ENCODE measurements around the gene SRCIN1. TPM values are rescaled to one million over a fixed set of nuclear protein-coding genes. Genes with fewer than 3 reads are reported as not detected.
"Not testable (repeated sequence)": the region's sequence is repeated elsewhere in the genome, so short reads cannot be mapped to it uniquely, and the experiment has no call there.

SRCIN1 gene
- total and polyA plus RNA-seq, 7 donors, result 0.04 to 0.39 (median 0.16) TPM; not detected in 1

DNA sequence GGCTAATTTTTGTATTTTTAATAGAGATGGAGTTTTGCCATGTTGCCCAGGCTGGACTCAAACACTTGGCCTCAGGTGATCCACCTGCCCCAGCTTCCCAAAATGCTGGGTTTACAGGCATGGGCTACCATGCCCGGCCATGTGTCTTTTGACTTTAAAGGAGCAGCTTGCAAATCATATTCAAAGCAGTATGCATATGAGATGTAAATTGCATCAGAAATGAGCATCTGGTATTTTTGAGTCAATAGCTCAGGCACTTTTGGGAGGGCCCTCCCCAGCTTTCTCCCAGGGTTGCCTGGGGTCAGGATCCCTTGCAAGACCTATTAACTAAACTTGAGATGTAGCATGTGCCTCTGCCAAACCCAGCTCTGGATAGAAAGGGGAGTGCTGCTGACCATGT, 47.5 kb upstream of the SRCIN1 start:
- 87 to 100% (median 98%) methylated on average over 1 of the region's 1 CpG for WGBS, 3 donors
- ATAC-seq, result no peak
- Histone ChIP-seq H3K27me3 (ENCODE audit: insufficient read depth in 3 of 3, low read length in 2 of 3) (peaks cover 0 to 28% (median 7%) of the 10 kb centered on the region in 3 donors), H3K27ac (no peak overlapping the region), H3K4me3 (no peak overlapping the region), H3K9me3 (no peaks in the 10 kb centered on the region), H3K4me1 (no peaks in the 10 kb centered on the region), H3K36me3 (ENCODE audit: insufficient read depth in 1 of 2, low read depth in 1 of 2) (no peaks in the 10 kb centered on the region)
- no peak for DNase-seq
- TF ChIP-seq CTCF (IDR thresholded peaks at IDR 0.05), result no peak
- intact Hi-C loops (cut with DNase I), result no loop called here

DNA sequence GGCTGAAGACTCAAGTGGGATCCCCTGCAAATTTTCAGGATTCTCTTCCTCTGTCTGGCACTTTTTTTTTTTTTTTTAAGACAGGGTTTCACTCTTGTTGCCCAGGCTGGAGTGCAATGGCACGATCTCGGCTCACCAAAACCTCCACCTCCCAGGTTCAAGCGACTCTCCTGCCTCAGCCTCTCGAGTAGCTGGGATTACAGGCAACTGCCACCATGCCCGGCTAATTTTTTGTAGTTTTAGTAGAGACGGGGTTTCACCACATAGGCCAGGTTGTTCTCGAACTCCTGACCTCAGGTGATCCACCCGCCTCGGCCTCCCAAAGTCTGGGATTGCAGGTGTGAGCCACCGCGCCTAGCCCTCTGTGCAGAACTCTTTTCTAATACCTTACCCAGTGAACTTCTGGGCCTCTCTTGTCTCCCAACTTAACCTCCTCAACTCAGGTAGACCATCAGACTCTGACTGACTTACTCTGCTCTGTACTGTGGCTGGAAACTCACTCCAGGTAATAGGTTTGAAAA, 45.0 kb upstream of the SRCIN1 start:
- WGBS, 3 donors, result 81 to 93% (median 89%) methylated on average over 11 of the region's 11 CpGs
- not testable (repeated sequence) for ATAC-seq

DNA sequence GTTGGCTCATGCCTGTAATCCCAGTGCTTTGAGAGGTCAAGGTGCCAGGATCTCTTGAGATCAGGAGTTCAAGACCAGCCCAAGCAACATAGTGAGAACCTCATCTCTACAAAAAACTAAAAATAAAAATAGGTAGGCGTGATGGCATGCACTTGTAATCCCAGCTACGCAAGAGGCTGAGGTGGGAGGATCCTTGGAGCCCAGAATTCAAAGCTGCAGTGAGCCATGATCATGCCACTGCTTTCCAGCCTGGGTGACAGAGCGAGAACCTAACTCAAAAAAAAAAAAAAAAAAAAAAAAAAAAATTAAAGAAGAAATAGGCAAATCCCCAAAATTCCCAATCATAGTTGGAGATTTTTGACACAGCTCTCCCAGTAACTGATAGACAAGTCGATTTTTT, 32.2 kb upstream of the SRCIN1 start:
- H3K27ac ChIP-seq, result no peak overlapping the region
- H3K4me3 ChIP-seq, result no peak overlapping the region
- WGBS, 3 donors, result 71 to 84% (median 82%) methylated on average over 4 of the region's 4 CpGs
- H3K9me3 ChIP-seq, result no peaks in the 10 kb centered on the region
- ATAC-seq, result no peak
- intact Hi-C loops (cut with DNase I), result no loop called here
- no peaks in the 10 kb centered on the region for H3K36me3 ChIP-seq (ENCODE audit: insufficient read depth in 1 of 2, low read depth in 1 of 2)
- DNase-seq, result no peak
- peaks cover 0 to 23% (median 3%) of the 10 kb centered on the region in 3 donors for H3K27me3 ChIP-seq (ENCODE audit: insufficient read depth in 3 of 3, low read length in 2 of 3)
- no peaks in the 10 kb centered on the region for H3K4me1 ChIP-seq
- no peak for TF ChIP-seq CTCF (IDR thresholded peaks at IDR 0.05)

More for the DNA sequence above, 45.0 kb upstream of the SRCIN1 start:
- H3K4me3 ChIP-seq; H3K9me3 ChIP-seq; DNase-seq; H3K4me1 ChIP-seq; H3K36me3 ChIP-seq (ENCODE audit: insufficient read depth in 1 of 2, low read depth in 1 of 2); intact Hi-C loops (cut with DNase I); H3K27ac ChIP-seq: not testable (repeated sequence)
- peaks cover 0 to 24% (median 5%) of the 10 kb centered on the region in 3 donors for H3K27me3 ChIP-seq (ENCODE audit: insufficient read depth in 3 of 3, low read length in 2 of 3)

GRCh38 chr17:38636054-38636453, 30.3 kb upstream of the SRCIN1 start:
- 51 to 53% (median 52%) methylated on average over 9 of the region's 9 CpGs for WGBS, 3 donors
- no peak for ATAC-seq
- intact Hi-C loops (cut with DNase I), result no loop called here
- Histone ChIP-seq H3K27me3 (ENCODE audit: insufficient read depth in 3 of 3, low read length in 2 of 3) (peaks cover 0 to 18% (median 3%) of the 10 kb centered on the region in 3 donors), H3K4me1 (no peaks in the 10 kb centered on the region), H3K36me3 (ENCODE audit: insufficient read depth in 1 of 2, low read depth in 1 of 2) (no peaks in the 10 kb centered on the region), H3K4me3 (no peak overlapping the region), H3K9me3 (no peaks in the 10 kb centered on the region), H3K27ac (no peak overlapping the region)
- DNase-seq, result no peak
- no peak for TF ChIP-seq CTCF (IDR thresholded peaks at IDR 0.05)

DNA sequence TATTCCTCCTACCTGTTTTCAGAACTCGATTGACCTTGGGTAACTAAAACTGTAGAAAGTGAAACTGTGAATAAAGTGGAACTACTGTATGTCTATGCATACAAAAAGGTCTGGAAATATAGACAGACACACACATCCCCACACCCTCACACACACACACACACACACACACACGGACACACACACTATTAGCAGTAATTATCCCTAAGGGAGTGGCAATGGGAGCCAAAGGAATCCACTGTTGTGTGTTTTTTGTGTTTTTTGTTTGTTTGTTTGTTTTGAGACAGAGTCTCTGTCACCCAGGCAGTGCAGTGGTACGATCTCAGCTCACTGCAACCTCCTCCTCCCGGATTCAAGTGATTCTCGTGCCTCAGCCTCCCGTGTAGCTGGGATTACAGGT, 26.6 kb upstream of the SRCIN1 start:
- no peak for TF ChIP-seq CTCF (IDR thresholded peaks at IDR 0.05)
- H3K27ac ChIP-seq, result no peak overlapping the region
- H3K9me3 ChIP-seq, result no peaks in the 10 kb centered on the region
- peaks cover 0 to 5% (median 2%) of the 10 kb centered on the region in 3 donors for H3K27me3 ChIP-seq (ENCODE audit: insufficient read depth in 3 of 3, low read length in 2 of 3)
- ATAC-seq (no peak), DNase-seq (no peak)
- H3K4me3 ChIP-seq, result no peak overlapping the region
- H3K4me1 ChIP-seq, result no peaks in the 10 kb centered on the region
- no peaks in the 10 kb centered on the region for H3K36me3 ChIP-seq (ENCODE audit: insufficient read depth in 1 of 2, low read depth in 1 of 2)
- intact Hi-C loops (cut with DNase I), result no loop called here
- 73 to 78% (median 76%) methylated on average over 6 of the region's 6 CpGs for WGBS, 3 donors

Data from psoas muscle (tissue), 8 donors.